SK-N-MC (cell line): ENCODE measurements around the gene ZNF391.

Experiments
- EZH2 ChIP-seq: fragments of 200-600 bp; sonication (generic); IDR thresholded peaks from one replicate; pipeline ENCODE4 v1.6.1; 2017; ENCODE audit warnings: antibody characterized with exemption
- POLR2AphosphoS5 ChIP-seq: IDR thresholded peaks from 2 replicates; pipeline ENCODE4 v1.6.1; 2012; ENCODE audit warnings: mild to moderate bottlenecking, low read depth, low read length, borderline replicate concordance

DNA sequence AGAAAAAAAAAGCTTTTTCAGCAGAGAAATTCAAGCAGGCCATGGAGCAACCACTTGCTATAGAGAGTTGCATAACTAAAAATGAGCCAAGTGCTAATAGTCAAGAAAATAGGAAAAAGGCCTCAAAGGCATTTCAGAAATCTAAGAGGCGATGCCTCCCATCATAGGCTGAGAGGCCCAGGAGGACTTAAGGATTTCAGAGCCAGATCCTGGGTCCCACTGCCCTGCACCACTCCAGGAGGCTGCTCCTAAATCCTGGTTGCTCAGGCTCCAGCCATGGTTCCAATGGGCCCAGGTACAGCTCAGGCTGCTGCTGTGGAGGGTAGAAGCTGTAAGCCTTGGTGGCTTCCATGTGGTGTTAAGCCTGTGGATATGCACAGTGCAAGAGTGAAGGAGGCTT lies 5.5 kb downstream of the ZNF391 start:
- no peak for TF ChIP-seq POLR2AphosphoS5
- TF ChIP-seq EZH2 = no peak
